ENCODE results near the gene ZNF511. TPM values are rescaled to one million over a fixed set of nuclear protein-coding genes. Genes with fewer than 3 reads are reported as not detected.

ZNF511 gene
- total and polyA plus RNA-seq, 2 donors (not counting 1 experiment from before 2014, with no cell fraction given), result 30.7 to 45.1 TPM

DNA sequence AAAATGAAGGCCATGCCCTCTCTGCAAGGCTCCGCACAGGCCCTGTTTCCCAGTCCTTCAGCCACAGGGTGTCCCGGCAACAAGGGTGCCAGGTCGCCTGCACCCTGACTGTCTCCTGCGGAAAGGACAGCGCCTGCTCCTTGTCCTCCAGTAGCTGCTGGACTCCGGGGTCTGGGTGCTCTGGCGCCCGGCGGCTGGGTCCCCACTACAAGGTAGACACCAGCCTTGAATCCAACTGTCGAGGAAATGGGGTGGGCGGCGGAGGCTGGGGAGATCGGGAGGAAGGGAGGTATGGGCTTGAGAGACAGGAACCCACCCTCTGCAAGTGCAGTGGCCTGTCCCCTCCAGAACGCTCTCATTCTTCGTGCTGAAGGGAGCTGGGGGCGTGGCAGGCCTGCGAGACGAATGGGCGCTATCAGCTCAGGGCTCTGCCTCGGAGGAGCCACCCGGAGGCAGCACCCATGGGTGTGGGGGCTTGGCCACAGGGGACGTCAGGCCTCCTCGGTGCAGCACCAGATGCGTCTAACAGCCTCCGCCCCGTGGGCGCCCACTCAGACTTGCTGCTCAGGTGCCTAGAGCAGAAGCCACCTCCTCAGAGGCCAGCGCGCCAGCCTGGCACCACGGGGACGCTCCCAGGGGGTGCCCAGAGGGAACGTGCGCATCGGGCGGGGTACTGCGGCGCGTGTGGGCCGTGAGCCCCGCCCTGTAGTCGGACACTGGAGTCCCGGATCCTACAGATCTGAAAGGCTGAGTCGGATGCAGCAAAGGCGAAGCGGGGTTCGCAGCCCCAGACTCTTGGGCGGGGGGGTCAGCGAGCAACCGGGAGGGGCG lies 47.6 kb upstream of the ZNF511 start:
- peak overlapping the region; percentile 89 for H3K4me3 Mint-ChIP-seq
- ChIA-PET CTCF (interaction anchor here (0.9 to 8.9 kb wide), 2 partner anchors 14 to 17 kb away, joined by 3 to 80 read pairs; partner anchors contain the start of gene ADAM8), POLR2A (interaction anchor here (0.6 to 2.2 kb wide), 5 partner anchors 14 to 21 kb away, joined by 3 to 10 read pairs (median 3); no protein-coding TSS in a partner anchor)
- Histone ChIP-seq H3K4me2 (replicated peaks; ENCODE audit: low read depth, low read length, poor library complexity, severe bottlenecking) (peak overlapping the region; percentile 91), H2AFZ (ENCODE audit: insufficient read depth, low read depth, low read length, poor library complexity, severe bottlenecking) (peak overlapping the region; percentile 73), H3K27ac (ENCODE audit: low read length in 2 of 2) (peak overlapping the region; percentile 73 to 87), H3K4me3 (ENCODE audit: control extremely low read depth in 1 of 5, extremely low read depth in 1 of 5, insufficient read depth in 1 of 5, low read depth in 2 of 5, low read length in 4 of 5) (peak overlapping the region in 4 of 5 experiments; percentile 49 to 79 (median 62)), H3K79me2 (ENCODE audit: control insufficient read depth, insufficient read depth, low read length) (no peaks in the 10 kb centered on the region), H3K27me3 (replicated peaks in 1 of 4; ENCODE audit: control extremely low read depth in 1 of 4, control insufficient read depth in 3 of 4, insufficient read depth in 4 of 4, low read length in 3 of 4) (no peaks in the 10 kb centered on the region), H4K20me1 (ENCODE audit: control insufficient read depth, insufficient read depth, low read length, poor library complexity, severe bottlenecking) (no peaks in the 10 kb centered on the region), H3K4me1 (ENCODE audit: control insufficient read depth in 2 of 2, insufficient read depth in 2 of 2, low read length in 2 of 2) (peaks cover 59 to 78% of the 10 kb centered on the region in 2 donors), H3K9ac (ENCODE audit: low read length) (peak overlapping the region; percentile 88), H3K9me3 (ENCODE audit: control extremely low read depth in 1 of 3, control insufficient read depth in 2 of 3, insufficient read depth in 1 of 3, low read length in 2 of 3) (no peaks in the 10 kb centered on the region), H3K36me3 (replicated peaks in 1 of 2; ENCODE audit: control extremely low read depth in 1 of 2, control insufficient read depth in 1 of 2, extremely low read depth in 1 of 2, insufficient read depth in 2 of 2, low read length in 1 of 2) (peaks cover 0 to 12% of the 10 kb centered on the region in 2 experiments)
- peak overlapping the region; percentile 93 for H3K27ac Mint-ChIP-seq
- 19% methylated on average over 44 of the region's 50 CpGs for WGBS (ENCODE audit: insufficient coverage)
- H3K4me1 Mint-ChIP-seq, result peaks cover 74% of the 10 kb centered on the region
- peak; percentile 88 for DNase-seq
- H3K9me3 Mint-ChIP-seq (ENCODE audit: insufficient read depth), result no peaks in the 10 kb centered on the region
- intact Hi-C loops (cut with micrococcal nuclease), result loop anchor here (1.0 to 5.0 kb wide), 5 partner anchors 14 to 929 kb away; partner anchors contain the start of genes ECHS1 and LRRC27
- TF ChIP-seq, protein P1, sequence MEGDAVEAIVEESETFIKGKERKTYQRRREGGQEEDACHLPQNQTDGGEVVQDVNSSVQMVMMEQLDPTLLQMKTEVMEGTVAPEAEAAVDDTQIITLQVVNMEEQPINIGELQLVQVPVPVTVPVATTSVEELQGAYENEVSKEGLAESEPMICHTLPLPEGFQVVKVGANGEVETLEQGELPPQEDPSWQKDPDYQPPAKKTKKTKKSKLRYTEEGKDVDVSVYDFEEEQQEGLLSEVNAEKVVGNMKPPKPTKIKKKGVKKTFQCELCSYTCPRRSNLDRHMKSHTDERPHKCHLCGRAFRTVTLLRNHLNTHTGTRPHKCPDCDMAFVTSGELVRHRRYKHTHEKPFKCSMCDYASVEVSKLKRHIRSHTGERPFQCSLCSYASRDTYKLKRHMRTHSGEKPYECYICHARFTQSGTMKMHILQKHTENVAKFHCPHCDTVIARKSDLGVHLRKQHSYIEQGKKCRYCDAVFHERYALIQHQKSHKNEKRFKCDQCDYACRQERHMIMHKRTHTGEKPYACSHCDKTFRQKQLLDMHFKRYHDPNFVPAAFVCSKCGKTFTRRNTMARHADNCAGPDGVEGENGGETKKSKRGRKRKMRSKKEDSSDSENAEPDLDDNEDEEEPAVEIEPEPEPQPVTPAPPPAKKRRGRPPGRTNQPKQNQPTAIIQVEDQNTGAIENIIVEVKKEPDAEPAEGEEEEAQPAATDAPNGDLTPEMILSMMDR (IDR thresholded peaks at IDR 0.05), result no peak
- no peak for TF ChIP-seq EZH2 (IDR thresholded peaks at IDR 0.05; ENCODE audit: borderline replicate concordance, insufficient read depth, low read depth, low read length, poor library complexity, severe bottlenecking)
- H3K27me3 Mint-ChIP-seq, result no peaks in the 10 kb centered on the region
- peak; percentile 55 for ATAC-seq (ENCODE audit: low read depth)
